BLaER1 treated with 17β-estradiol and CSF1 and Interleukin-3, amounts not matched to agents 10 nM and 100 nM (cell line): ENCODE results near the gene COL26A1.

Experiments used
- H3K27ac ChIP-seq, 11 experiments: shearing (Covaris generic); formaldehyde crosslinking; 2 replicates each; pipeline ENCODE4 v1.8.1; 2022
- H3K27me3 ChIP-seq, 11 experiments: shearing (Covaris generic); formaldehyde crosslinking; 2 replicates each; pipeline ENCODE4 v1.8.1; 2022
- H3K36me3 ChIP-seq, 11 experiments: shearing (Covaris generic); formaldehyde crosslinking; 2 replicates each; pipeline ENCODE4 v1.8.1; 2022
- H3K4me1 ChIP-seq, 10 experiments: shearing (Covaris generic); formaldehyde crosslinking; 2 replicates each; pipeline ENCODE4 v1.8.1; 2022
- H3K4me2 ChIP-seq, 11 experiments: shearing (Covaris generic); formaldehyde crosslinking; 2 replicates each; pipeline ENCODE4 v1.8.1; 2022
- H3K4me3 ChIP-seq, 10 experiments: shearing (Covaris generic); formaldehyde crosslinking; 2 replicates each; pipeline ENCODE4 v1.8.1; 2022
- H3K9ac ChIP-seq, 11 experiments: shearing (Covaris generic); formaldehyde crosslinking; 2 replicates each; pipeline ENCODE4 v1.8.1; 2022
- H3K9me3 ChIP-seq, 11 experiments: shearing (Covaris generic); formaldehyde crosslinking; replicated peaks in 1 of 11; 2 replicates each; pipeline ENCODE4 v1.8.1; 2022
- H4K20me1 ChIP-seq, 11 experiments: shearing (Covaris generic); formaldehyde crosslinking; 2 replicates each; pipeline ENCODE4 v1.8.1; 2022
- Cebpa-rat ChIP-seq, 11 experiments: shearing (Covaris generic); IDR thresholded peaks; 2 replicates each; pipeline ENCODE4 v1.8.1; 2022

Gene COL26A1

GRCh38 chr7:101588131-101588935 lies 225.7 kb downstream of the COL26A1 start:
- no peak overlapping the region for H3K4me2 ChIP-seq
- no peaks in the 10 kb centered on the region for H4K20me1 ChIP-seq
- TF ChIP-seq Cebpa-rat (IDR thresholded peaks at IDR 0.05) = no peak
- no peak overlapping the region for H3K4me3 ChIP-seq
- peaks cover 0 to 7% (median 0%) of the 10 kb centered on the region in 10 experiments; a peak in 2 of 20 replicates for H3K4me1 ChIP-seq
- peaks cover 0 to 5% (median 4%) of the 10 kb centered on the region in 11 experiments; a peak in 17 of 22 replicates for H3K9me3 ChIP-seq
- H3K36me3 ChIP-seq = no peaks in the 10 kb centered on the region
- H3K27ac ChIP-seq = no peak overlapping the region
- no peak overlapping the region for H3K9ac ChIP-seq
- H3K27me3 ChIP-seq = no peaks in the 10 kb centered on the region

- H3K4me2 ChIP-seq = no peak overlapping the region
- no peaks in the 10 kb centered on the region for H3K27me3 ChIP-seq
- H3K9ac ChIP-seq = no peak overlapping the region
- H4K20me1 ChIP-seq = no peaks in the 10 kb centered on the region
- no peak overlapping the region for H3K27ac ChIP-seq
- H3K4me1 ChIP-seq = peaks cover 0 to 7% (median 0%) of the 10 kb centered on the region in 10 experiments; a peak in 2 of 20 replicates
- no peak for TF ChIP-seq Cebpa-rat (IDR thresholded peaks at IDR 0.05)
- H3K36me3 ChIP-seq = no peaks in the 10 kb centered on the region
- no peak overlapping the region for H3K4me3 ChIP-seq
- H3K9me3 ChIP-seq = no peaks in the 10 kb centered on the region
Measured at GRCh38 chr7:101589052-101589451, 226.4 kb downstream of the COL26A1 start.

GRCh38 chr7:101589976-101590662 lies 227.4 kb downstream of the COL26A1 start:
- no peak overlapping the region for H3K4me3 ChIP-seq
- no peak overlapping the region for H3K4me2 ChIP-seq
- no peaks in the 10 kb centered on the region for H4K20me1 ChIP-seq
- H3K9ac ChIP-seq = no peak overlapping the region
- no peaks in the 10 kb centered on the region for H3K9me3 ChIP-seq
- H3K36me3 ChIP-seq = no peaks in the 10 kb centered on the region
- no peaks in the 10 kb centered on the region for H3K27me3 ChIP-seq
- peaks cover 0 to 7% (median 0%) of the 10 kb centered on the region in 10 experiments; a peak in 2 of 20 replicates for H3K4me1 ChIP-seq
- no peak overlapping the region for H3K27ac ChIP-seq
- no peak for TF ChIP-seq Cebpa-rat (IDR thresholded peaks at IDR 0.05)

- TF ChIP-seq Cebpa-rat (IDR thresholded peaks at IDR 0.05) = no peak
Measured at GRCh38 chr7:101590663-101591435, 228.2 kb downstream of the COL26A1 start.

GRCh38 chr7:101591504-101591903 lies 228.8 kb downstream of the COL26A1 start:
- no peak overlapping the region for H3K27ac ChIP-seq
- H3K4me1 ChIP-seq = peaks cover 0 to 7% (median 0%) of the 10 kb centered on the region in 10 experiments; a peak in 2 of 20 replicates
- no peaks in the 10 kb centered on the region for H3K27me3 ChIP-seq
- no peaks in the 10 kb centered on the region for H4K20me1 ChIP-seq
- no peak overlapping the region for H3K9ac ChIP-seq
- no peak overlapping the region for H3K4me2 ChIP-seq
- H3K9me3 ChIP-seq = peaks cover 0 to 9% (median 0%) of the 10 kb centered on the region in 11 experiments; a peak in 2 of 22 replicates
- no peak for TF ChIP-seq Cebpa-rat (IDR thresholded peaks at IDR 0.05)
- H3K36me3 ChIP-seq = no peaks in the 10 kb centered on the region
- H3K4me3 ChIP-seq = no peak overlapping the region

More at GRCh38 chr7:101590663-101591435, 228.2 kb downstream of the COL26A1 start:
- H3K9ac ChIP-seq = no peak overlapping the region
- no peak overlapping the region for H3K27ac ChIP-seq
- H3K4me3 ChIP-seq = no peak overlapping the region
- H3K27me3 ChIP-seq = no peaks in the 10 kb centered on the region
- H4K20me1 ChIP-seq = no peaks in the 10 kb centered on the region
- H3K4me2 ChIP-seq = no peak overlapping the region
- H3K9me3 ChIP-seq = peaks cover 0 to 2% (median 0%) of the 10 kb centered on the region in 11 experiments; a peak in 2 of 22 replicates
- peaks cover 0 to 7% (median 0%) of the 10 kb centered on the region in 10 experiments; a peak in 2 of 20 replicates for H3K4me1 ChIP-seq
- no peaks in the 10 kb centered on the region for H3K36me3 ChIP-seq

- Histone ChIP-seq H3K9ac (no peak overlapping the region), H3K27ac (no peak overlapping the region), H3K4me1 (peaks cover 0 to 7% (median 2%) of the 10 kb centered on the region in 10 experiments; a peak in 8 of 20 replicates), H3K4me3 (no peak overlapping the region), H3K36me3 (no peaks in the 10 kb centered on the region), H4K20me1 (no peaks in the 10 kb centered on the region), H3K4me2 (no peak overlapping the region), H3K9me3 (peaks cover 0 to 12% (median 0%) of the 10 kb centered on the region in 11 experiments; a peak in 2 of 22 replicates), H3K27me3 (no peaks in the 10 kb centered on the region)
- TF ChIP-seq Cebpa-rat (IDR thresholded peaks at IDR 0.05) = no peak
Measured at GRCh38 chr7:101593556-101593955, 230.9 kb downstream of the COL26A1 start.

- Histone ChIP-seq H3K27me3 (no peaks in the 10 kb centered on the region), H3K4me3 (no peak overlapping the region), H3K4me2 (no peak overlapping the region), H3K4me1 (peaks cover 0 to 9% (median 7%) of the 10 kb centered on the region in 10 experiments; a peak in 8 of 20 replicates), H3K9ac (no peak overlapping the region), H4K20me1 (no peaks in the 10 kb centered on the region), H3K9me3 (peaks cover 0 to 12% (median 0%) of the 10 kb centered on the region in 11 experiments; a peak in 2 of 22 replicates), H3K36me3 (no peaks in the 10 kb centered on the region), H3K27ac (no peak overlapping the region)
- no peak for TF ChIP-seq Cebpa-rat (IDR thresholded peaks at IDR 0.05)
Measured at GRCh38 chr7:101594790-101595189, 232.1 kb downstream of the COL26A1 start.

GRCh38 chr7:101595246-101595645 lies 232.6 kb downstream of the COL26A1 start:
- H3K9ac ChIP-seq = no peak overlapping the region
- no peaks in the 10 kb centered on the region for H4K20me1 ChIP-seq
- no peak overlapping the region for H3K4me2 ChIP-seq
- H3K27ac ChIP-seq = no peak overlapping the region
- peaks cover 0 to 12% (median 0%) of the 10 kb centered on the region in 11 experiments; a peak in 2 of 22 replicates for H3K9me3 ChIP-seq
- no peak overlapping the region for H3K4me3 ChIP-seq
- 0 out of 22 replicates have a peak, but pooled peaks of 1 of the 11 experiments have one; percentile 11 for TF ChIP-seq Cebpa-rat (IDR thresholded peaks at IDR 0.05)
- no peaks in the 10 kb centered on the region for H3K27me3 ChIP-seq
- H3K36me3 ChIP-seq = no peaks in the 10 kb centered on the region
- H3K4me1 ChIP-seq = peaks cover 0 to 9% (median 7%) of the 10 kb centered on the region in 10 experiments; a peak in 8 of 20 replicates
